Superior temporal gyrus (tissue), 1 donor: Measurements from ENCODE around the gene STRIP1.

Experiments
- DNase-seq: peaks from one replicate; pipeline ENCODE4 v3.0.0-alpha.2; 2016; ENCODE audit errors: extremely low spot score

STRIP1 gene

GRCh38 chr1:110089561-110090275 lies 55.3 kb downstream of the STRIP1 start:
- DNase-seq: no peak

GRCh38 chr1:110091381-110091780 lies 57.0 kb downstream of the STRIP1 start:
- no peak for DNase-seq

GRCh38 chr1:110091791-110092190 lies 57.4 kb downstream of the STRIP1 start:
- no peak for DNase-seq

- no peak for DNase-seq
Observed at GRCh38 chr1:110092991-110093390, 58.6 kb downstream of the STRIP1 start.

GRCh38 chr1:110094931-110095654 lies 60.7 kb downstream of the STRIP1 start:
- DNase-seq: no peak

GRCh38 chr1:110097507-110098221 lies 63.2 kb downstream of the STRIP1 start:
- no peak for DNase-seq

- DNase-seq: no peak
Observed at GRCh38 chr1:110098222-110099026, 64.0 kb downstream of the STRIP1 start.

- no peak for DNase-seq
Observed at GRCh38 chr1:110100335-110100734, 65.9 kb downstream of the STRIP1 start.

GRCh38 chr1:110102081-110102480 lies 67.7 kb downstream of the STRIP1 start:
- no peak for DNase-seq
